ENCODE data around the gene TPPP. TPM values are rescaled to one million over a fixed set of nuclear protein-coding genes. Genes with fewer than 3 reads are reported as not detected.

The TPPP gene
- total RNA-seq, 1 donor = 12.9 TPM

DNA sequence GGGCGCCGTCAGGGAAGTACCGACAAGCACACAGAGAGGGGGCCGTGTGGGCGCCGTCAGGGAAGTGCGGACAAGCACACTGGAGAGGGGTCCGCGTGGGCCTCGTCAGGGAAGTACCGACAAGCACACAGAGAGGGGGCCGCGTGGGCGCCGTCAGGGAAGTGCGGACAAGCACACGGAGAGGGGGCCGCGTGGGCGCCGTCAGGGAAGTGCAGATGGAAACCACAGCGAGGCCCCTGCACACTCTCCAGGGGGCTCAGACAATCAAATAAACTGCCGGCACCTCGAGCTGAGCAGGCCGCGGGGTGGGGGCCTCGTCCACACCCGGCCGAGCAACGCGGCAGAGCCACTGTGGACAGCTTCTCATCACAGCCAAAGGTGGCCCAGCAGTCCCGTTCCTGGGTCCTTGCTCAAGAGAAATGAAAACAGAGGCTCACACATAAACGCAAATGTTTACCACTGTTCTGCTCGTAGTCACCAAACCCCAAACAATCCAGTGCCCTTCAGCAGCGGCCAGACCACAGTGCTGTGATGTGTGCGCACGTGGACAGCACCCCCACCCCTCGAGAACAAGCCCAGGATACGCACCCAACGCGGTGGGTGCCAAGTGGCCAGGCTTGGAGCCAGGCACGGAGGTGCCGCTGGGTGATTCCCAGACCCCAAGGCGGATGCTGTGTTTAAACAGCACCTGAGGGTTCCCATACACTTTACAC lies 24.7 kb downstream of the TPPP start:
- DNase-seq (ENCODE audit: low read depth in 2 of 3, low spot score in 2 of 3) = no peak

DNA sequence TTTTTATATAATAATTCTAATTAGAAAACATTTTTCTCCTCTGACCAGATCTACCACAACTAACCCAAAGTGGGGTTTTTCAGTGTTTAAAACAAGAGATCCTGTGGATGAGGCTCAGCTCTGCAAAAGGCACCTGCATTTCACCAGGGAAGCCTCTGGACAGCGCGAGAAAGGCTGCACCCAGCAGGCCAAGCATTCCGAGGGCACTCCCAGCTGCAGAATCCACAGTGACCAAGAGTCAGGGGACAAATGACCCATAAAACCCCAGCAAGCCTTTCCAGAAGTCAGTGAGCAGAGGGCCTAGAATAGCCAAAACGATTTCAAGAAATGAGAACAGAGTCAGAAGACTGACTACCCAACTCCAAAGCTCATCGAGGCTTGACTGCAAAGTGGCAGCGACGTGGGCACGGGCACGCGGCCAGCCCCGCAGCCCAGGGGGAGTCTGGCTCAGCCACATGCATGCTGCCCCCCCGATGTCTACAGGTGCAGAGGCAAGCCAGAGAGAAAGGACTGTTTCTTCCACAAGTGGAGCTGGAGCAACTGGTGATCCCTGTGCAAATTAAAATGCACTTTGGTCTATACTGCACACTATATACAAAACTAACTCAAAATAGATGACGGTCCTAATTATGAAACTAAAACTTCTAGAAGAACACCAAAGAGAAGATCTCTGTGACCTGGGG lies 26.2 kb downstream of the TPPP start:
- DNase-seq (ENCODE audit: low read depth in 2 of 3, low spot score in 2 of 3) = no peak

DNA sequence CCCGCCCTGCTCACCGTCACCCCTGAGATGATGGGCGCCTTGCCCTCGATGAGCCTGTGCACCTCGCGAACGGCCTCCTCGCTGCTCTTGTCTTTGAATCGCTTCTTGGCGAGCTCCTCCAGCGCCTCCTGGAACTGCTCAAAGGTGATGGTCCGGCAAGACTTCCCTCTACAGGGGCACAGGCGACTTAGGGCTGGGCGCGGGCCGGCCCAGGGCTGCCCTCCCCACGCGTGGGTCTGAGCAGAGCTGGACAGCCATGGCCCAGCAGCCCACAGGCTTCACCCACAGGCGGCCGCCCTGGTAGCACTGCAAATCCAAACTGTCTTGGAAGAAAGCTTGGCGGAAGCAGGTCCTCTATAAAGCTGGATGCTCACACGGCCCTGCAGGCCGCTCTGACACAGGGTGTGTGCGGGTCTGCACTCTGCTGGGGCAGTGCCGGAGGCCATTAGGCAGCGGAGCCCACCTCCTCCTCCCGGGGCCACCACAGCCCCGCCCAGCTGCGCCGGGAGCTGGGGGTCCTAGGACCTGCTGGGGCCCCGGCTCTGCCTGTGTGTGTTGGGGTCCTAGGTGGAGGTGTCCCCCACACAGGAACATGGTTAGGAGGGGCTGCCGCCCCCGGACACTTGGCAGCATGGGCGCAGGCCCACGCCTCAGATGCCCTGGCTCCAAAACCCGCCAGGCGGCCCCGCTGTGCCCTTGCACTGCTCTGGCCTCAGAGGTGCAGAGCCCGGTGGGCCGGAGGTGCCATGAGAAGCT lies 27.0 kb downstream of the TPPP start:
- no peak for DNase-seq (ENCODE audit: low read depth in 2 of 3, low spot score in 2 of 3)

DNA sequence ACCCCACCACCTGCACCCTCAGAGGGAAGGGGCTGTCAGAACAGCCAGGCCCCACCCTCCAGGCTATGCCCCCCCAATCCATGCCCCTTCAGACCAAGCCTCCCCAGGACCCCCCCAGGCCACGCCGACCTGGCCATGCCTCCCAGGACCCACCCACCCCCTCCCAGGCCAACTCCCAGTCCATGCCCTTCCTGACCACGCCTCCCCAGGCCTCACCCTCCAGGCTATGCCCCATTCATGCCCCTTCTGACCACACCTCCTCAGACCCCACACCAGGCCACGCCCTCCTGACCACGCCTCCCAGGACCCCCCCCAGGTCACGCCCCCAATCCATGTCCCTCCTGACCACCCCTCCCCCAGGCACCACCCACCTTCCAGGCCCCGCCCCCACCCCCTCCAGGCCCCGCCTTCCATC lies 27.6 kb downstream of the TPPP start:
- no peak for DNase-seq (ENCODE audit: low read depth in 2 of 3, low spot score in 2 of 3)

DNA sequence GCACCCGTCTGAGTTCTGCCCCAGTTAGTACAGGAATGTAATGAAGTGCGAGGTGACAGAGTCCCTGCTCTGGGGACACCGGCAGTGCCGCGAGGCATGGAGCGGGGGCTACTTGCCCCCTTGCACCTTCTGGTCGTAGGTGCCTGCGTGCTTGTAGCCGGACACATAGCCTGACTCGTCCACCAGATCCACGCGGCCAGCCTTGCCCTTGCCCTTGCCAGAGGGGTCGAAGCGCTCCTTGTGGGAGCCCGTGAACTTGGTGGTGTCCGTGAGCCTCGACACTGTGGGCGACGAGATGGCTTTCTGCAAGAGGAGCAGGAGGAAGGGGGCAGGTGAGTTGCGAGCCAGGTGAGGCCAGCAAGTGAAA lies 28.2 kb downstream of the TPPP start:
- no peak for DNase-seq (ENCODE audit: low read depth in 2 of 3, low spot score in 2 of 3)

DNA sequence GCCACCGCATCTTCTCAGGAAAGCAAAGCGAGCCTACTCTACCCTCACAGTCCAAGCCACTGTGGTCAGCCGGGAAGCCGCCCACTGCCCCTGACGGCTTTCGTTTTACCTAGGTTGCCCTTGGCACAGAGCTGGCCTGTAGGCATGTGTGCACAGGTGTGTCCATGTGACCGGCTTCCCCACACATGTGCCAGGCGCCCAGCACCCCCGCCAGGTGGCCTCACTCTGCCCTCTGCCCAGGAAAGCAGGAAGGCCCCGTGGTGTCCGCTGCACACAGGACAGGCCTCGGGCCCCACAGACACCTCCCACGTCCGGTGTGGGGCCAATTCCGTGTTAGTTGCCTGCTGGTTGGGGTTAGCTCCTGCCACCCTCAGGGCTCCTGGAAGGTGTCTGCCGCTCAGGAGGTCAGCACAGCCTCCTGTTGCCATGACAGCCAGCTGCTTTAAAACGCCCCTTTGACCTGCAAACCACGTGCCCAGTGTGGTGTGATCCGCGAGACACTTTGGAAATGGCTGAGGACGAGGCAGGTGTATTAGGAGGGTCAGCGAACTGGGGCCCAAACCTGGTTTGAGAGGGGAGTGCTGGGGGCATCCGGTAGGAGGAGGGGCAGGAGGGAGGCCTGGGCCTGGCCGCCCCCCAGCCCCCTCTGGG lies 28.7 kb downstream of the TPPP start:
- no peak for DNase-seq (ENCODE audit: low read depth in 2 of 3, low spot score in 2 of 3)

DNA sequence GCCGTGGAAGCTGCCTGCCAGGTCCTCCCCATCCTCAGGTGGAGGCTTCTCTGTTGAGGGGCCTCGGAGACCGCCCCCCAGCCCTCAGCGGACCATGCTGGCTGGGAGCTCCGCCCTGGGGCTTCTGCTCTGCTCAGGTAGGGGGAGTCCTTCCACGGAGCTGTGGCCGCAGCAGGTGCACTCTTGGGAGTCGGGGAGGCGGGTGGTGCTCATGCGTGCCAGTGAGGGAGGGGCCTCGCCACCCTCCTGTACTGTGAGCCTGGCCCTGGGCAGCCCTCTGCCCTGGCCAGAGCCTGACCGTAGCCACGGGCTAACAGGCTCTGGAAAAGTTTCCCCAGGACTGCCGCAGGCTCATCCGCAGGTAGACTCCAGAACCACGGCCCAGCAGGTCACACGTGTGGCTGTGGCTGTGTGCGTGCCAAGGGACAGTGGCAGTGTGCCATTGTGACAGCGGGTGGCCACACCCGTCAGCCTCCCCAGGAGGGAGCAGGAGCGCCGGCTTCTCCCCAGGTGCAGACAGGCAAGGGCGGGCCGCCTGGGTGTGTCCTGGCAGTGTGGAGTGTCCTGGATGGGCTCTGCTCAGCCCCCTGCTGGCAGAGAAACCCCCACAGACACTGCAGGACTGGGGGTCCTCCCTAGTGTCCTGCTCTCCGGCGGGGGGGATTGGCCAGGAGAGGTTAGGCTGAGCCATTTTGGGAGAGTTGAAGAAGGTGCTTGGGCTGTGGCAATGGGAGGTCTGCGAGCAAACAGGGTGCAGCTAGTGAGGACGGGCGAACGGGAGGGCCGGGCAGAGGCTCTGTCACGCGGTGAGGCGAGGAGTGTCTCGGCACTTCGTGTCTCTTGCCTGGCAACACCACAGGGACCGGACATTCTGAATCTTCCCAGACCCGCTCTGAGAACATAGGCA lies 29.5 kb downstream of the TPPP start:
- DNase-seq (ENCODE audit: low read depth in 2 of 3, low spot score in 2 of 3) = no peak

DNA sequence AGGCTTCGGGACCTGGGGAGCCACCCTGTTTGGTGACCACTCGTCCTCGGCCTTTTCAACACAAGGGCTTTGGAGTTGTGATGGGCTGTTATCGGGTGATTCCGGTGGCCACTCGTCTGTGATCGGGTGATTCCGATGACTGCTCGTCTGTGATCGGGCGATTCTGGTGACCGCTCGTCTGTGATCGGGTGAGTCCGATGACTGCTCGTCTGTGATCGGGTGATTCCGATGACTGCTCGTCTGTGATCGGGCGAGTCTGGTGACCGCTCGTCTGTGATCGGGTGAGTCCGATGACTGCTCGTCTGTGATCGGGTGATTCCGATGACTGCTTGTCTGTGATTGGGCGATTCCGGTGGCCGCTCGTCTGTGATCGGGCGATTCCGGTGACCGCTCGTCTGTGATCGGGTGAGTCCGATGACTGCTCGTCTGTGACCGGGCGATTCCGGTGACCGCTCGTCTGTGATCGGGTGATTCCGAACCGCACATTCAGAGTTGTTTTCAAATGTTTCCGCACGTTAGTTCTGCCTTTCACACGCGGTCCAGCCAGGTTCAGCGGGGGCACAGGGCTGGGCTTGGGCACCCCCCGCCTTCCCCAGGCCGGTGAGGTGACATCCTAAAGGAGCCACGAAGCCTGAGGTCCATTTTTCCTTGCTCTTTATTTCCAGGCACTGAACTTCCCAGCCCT lies 30.3 kb downstream of the TPPP start:
- no peak for DNase-seq (ENCODE audit: low read depth in 2 of 3, low spot score in 2 of 3)

DNA sequence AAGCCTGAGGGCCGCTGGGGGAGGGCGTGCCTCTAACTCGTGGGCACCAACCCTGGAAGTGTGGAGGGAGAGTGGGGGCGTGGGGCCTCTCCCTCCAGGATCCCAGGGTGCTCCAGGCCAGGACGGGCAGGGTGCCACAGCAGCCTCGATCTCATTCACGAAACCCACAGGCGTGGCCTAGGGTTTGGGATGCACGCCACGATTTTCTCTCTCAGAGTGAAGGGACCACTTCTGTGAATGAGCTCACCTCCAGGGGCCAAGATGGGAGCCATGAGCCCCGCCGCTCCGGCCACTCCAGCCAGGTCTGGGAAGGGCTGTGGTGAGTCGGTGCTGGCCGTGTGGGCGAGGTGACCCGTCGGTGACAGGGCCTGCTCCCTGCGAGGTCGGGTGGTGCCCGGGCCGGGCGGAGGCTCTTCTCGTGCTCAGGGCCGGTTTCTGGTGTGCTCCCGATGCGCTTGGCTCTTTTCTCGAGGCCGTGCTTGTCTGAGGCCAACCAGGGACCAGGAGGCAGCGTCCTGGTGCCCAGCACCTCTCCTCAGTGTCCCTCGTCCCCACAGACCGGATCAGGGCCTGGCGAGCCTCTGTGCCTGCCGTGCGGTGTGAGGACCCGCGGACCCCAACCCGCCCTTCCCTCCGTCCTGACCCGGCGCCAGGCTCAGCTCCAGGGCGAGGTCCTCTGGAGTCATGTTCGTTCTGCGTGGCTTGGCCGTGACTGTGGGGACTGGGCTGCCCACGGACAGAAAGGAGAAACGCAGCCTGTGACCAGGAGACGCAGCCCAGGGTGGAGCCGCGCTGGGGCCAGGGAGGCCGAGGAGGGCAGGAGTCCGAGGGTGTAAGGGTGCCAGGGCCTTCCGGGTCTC lies 31.0 kb downstream of the TPPP start:
- no peak for DNase-seq (ENCODE audit: low read depth in 2 of 3, low spot score in 2 of 3)

DNA sequence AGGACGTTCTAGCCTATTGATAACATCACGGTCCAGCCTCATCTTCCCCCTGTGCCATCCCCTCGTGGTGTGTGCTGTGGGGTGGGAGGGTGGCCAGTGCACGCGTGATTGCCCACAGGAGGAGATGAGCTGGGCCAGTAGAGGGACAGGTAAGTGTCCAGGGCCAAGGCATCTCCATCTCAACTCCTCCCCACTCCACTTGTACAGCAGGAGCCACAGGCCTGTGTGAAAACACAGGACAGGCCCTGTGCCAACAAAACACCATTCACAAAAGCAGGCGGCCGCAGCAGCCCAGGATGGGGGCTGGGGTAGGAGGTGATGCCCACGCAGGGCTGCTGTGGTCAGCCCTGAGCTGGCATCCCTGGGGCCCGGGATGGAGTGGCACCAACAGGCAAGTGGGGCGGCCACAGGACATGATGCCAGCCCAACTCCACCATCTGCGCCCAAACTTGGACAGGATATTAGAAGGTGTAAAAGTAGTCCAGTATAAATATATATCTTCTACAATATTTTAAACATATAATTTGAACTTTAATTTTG lies 32.6 kb downstream of the TPPP start:
- DNase-seq (ENCODE audit: low read depth in 2 of 3, low spot score in 2 of 3) = no peak

DNA sequence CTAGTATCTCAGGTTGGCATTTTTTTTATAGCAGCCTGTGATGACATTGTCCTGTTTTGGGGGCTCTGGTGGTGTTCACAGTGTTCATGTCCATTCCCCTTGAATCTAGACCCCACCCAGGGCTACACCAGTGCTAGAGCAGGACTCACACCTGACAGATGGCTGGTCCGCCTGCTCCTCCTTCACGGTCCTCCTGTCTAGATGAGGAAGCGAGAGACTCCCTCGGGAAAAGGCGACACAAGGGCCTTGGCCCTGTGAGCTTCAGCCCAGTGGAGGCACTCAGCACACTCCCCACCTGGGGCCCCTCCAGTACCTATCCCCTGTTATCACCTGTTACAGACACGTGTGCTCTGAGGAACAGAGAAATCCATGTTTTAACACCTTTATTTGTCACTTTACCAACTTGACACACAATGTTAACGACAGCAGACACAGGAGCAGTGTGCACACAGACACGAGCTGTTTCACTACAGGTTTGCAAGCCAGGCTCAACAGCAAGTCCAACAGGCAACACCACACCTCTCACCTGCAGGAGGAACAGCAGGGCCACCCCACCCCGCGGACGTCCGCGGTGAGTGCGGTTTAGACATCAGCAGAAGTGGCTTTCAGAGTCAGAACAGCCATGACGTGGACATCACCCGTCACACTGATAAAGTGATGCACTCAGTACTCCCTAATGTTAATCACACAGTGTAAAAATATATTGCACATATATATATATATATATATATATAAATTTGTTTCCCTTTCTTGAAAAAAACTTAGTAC lies 33.5 kb downstream of the TPPP start:
- DNase-seq (ENCODE audit: low read depth in 2 of 3, low spot score in 2 of 3) = no peak

DNA sequence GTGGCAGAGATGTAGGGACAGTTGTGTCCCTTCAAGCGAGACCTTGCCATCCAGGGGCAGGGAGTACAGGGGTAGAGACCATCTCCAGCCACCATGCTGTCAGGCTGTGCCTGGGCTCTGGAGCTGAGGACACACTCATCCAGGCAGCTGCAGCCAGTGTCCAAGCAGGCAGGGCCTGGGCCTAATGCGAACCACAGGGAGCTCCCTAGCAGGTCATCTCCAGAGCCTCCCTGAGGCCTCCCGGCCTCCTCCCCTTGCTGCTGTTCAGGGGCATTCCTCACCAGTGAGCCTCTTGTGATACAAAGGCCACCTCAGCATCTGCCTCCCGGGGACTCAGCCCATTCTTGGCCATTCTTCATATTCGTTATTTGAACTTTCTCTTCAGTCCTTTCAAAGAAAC lies 35.0 kb downstream of the TPPP start:
- DNase-seq (ENCODE audit: low read depth in 2 of 3, low spot score in 2 of 3) = no peak

DNA sequence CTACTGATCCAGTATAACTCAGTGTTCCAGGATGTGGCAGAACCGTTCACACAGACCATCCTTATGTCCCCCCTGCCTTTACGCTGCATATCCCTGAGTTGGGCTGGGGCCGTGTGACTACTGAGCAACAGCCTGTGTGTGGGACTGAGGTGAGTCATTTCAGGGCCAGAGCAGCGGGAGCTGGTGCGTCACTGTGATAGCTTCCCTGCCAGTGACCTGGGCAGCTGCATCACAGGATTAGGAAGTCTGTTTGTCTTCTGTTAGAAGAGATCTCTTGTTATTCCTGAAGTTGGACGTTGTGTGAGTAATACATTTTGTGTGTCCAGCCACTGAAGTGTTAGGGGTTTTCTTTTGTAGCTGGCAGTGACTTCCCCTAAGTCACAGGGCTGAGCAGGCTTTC lies 35.6 kb downstream of the TPPP start:
- no peak for DNase-seq (ENCODE audit: low read depth in 2 of 3, low spot score in 2 of 3)

DNA sequence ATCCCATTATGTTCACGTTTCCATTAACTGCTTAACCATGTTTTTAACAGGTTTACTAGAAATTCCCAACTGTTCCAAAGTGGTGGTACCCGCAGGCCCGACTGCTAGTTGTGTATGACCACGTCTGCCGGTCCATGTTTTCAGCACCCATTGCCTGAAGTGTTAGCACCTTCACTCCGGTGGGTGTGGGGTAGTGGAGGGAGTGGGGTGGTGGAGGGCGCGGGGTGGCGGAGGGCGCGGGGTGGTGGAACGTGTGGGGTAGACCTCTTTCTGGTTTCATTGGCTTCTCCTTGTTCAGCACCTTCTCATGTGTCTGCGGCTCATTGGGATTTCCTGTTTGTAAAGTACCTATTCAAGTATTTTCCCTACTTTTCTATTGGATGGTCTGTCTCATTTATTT lies 37.7 kb downstream of the TPPP start:
- no peak for DNase-seq (ENCODE audit: low read depth in 2 of 3, low spot score in 2 of 3)

DNA sequence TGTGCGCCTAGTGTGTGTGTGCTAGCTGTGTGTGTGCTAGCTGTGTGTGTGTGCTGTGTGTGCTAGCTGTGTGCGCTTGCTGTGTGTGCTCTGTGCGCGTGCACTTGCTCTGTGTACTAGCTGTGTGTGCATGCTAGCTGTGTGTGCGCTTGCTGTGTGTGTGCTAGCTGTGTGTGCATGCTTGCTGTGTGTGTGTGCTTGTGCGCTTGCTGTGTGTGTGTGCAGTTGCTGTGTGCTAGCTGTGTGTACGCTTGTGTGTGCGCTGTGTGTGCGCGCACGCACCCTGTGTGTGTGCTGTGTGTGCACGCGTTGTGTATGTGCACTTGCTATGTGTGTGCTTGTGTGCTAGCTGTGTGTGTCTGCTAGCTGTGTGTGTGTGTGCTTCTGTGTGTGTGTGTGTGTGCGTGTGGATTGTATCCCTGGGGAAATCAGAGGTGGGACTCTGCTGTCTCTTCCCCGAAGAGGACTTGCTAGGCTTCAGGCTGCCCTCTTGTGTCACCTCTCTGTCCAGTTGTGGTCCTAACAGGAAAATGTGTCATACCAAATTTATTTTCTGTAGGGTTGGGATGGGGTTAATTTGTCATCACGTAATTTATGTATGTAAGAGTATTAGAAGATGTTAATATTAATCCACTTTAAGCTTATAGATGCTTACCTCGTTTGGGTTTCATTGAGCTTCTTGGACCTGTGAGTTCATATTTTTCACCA lies 38.9 kb downstream of the TPPP start:
- no peak for DNase-seq (ENCODE audit: low read depth in 2 of 3, low spot score in 2 of 3)

DNA sequence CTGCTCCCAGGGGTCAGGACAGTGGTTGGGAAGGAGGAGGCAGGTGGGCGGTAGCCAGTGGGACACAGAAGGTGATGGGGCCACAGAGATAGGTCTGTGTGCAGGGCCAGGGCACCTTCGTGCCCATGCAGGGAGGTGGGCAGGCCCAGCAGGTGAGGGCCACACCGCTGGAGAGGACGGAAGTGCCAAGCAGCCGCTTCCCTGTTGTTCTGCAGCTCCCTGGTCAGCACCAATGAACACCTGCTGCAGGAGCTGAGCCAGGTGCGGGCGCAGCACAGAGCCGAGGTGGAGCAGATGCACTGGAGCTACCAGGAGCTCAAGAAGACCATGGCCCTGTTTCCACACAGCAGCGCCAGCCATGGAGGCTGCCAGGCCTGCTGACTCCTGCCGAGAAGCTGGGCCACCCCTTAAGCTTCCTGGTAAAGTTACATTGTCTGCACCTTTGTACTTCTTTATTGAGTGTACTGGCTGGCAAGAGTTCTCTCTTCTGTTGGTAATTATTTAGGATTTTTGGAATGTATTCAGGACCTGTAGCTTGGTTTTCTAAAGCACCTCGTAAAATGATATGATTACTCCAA lies 40.3 kb downstream of the TPPP start:
- no peak for DNase-seq (ENCODE audit: low read depth in 2 of 3, low spot score in 2 of 3)

DNA sequence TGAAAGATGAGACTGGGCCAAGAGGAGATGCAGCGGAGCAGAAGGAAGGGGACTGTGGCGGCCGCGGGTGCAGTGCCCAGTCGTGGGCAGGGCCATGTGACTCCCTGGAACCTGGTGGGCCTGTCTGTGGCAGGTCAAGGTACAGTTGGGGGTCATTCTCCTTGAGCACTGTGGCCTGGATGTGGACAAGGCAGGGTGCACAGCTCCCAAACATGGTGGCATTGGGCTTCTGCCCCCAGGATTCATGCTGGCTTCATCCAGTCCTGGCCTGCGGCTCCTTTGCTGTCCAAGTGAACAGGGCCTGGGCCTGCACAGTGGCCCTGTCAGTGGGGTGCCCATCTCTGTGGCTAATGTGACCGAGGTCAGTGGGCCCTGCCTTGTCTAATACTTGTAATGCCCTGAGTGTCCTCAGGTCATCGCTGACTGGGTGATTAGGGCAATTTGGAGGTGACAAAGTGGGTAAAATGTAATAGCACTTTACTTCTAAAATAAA lies 41.1 kb downstream of the TPPP start:
- DNase-seq (ENCODE audit: low read depth in 2 of 3, low spot score in 2 of 3) = no peak
